Testis (tissue), 2 donors: Measurements from ENCODE around the gene OPA3.

Experiments
- CTCF ChIP-seq, 3 experiments: fragments of 450-650 bp in 2 of 3; fragments of 200-600 bp in 1 of 3; sonication (generic) in 1 of 3; IDR thresholded peaks; one replicate each; pipeline ENCODE4 v1.5.1; 2016 to 2019; ENCODE audit warnings: antibody characterized with exemption in 3 of 3, mild to moderate bottlenecking in 2 of 3, moderate library complexity in 1 of 3
- POLR2A ChIP-seq: fragments of 450-650 bp; IDR thresholded peaks from one replicate; pipeline ENCODE4 v1.6.1; 2017; ENCODE audit warnings: antibody characterized with exemption, mild to moderate bottlenecking, moderate library complexity

GRCh38 chr19:45506246-45506988 is 78.2 kb downstream of the OPA3 start:
- TF ChIP-seq CTCF (IDR thresholded peaks at IDR 0.05) (peak in 1 of 3 experiments; percentile 39), POLR2A (peak; percentile 53)
